ENCODE results near the gene OR2B6.
A peak's percentile ranks its signal among the peaks of the same experiment; 100 is the strongest.
"Not testable (repeated sequence)": the region's sequence is repeated elsewhere in the genome, so short reads cannot be mapped to it uniquely, and the experiment has no call there.

Gene OR2B6

DNA sequence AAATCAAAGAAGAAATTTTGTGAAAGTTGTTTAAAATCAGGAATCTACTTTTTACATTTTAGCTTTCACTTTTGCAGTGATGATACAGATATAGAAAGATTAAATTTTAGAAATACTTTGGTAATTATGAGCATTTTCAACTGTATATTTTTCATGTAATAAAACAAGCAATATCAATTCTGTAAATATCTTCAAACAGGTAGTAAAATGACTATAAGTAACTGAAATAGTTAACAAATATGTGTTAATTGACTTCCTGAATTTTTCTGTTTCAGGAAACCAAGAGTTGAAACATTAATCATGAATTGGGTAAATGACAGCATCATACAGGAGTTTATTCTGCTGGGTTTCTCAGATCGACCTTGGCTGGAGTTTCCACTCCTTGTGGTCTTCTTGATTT is at the start of gene OR2B6:
OR2B6 (plus strand) TSS at position 301 of the 400 bp plus-strand sequence; CDS start at position 301, 0 bp downstream.
- no peak for DNase-seq

DNA sequence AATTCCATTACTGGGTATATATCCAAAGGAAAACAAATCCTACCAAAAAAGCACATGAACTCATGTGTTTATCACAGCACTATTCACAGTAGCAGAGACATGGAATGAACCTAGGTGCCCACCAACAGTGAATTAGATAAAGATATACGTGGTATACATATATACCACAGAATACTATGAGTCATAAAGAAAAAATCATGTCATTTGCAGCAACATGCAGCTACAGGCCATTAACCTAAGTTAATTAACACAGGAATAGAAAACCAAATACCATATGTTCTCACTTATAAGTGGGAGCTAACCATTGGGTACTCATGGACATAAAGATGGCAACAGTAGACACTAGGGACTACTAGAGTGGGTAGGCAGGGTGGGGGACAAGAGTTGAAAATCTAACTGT is 49.0 kb upstream of the OR2B6 start:
- DNase-seq: no peak

DNA sequence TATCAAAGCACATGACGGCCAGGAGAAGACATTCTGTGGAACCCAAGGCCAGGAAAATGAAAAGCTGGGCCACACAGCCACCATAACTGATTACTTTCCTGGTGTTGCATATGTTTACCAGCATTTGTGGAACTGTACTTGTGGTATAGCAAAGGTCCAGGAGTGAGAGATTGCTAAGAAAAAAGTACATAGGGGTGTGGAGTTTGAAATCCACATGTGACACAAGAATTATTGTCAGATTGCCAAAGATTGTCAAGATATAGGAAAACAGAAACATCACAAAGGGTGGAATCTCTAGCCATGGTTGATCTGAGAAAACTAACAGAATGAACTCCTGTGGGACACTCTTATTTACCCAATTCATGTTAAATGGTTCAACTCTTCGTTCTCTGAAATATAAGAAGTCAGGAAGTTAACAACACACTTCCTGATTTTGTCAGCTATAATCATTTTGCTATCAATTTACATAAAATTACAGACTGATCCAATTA is 45.0 kb upstream of the OR2B6 start, which contains the start of gene OR2B2:
OR2B2 (minus strand) TSS at position 441 of the 491 bp plus-strand sequence; CDS start at position 364, 77 bp downstream.
- DNase-seq: no peak

DNA sequence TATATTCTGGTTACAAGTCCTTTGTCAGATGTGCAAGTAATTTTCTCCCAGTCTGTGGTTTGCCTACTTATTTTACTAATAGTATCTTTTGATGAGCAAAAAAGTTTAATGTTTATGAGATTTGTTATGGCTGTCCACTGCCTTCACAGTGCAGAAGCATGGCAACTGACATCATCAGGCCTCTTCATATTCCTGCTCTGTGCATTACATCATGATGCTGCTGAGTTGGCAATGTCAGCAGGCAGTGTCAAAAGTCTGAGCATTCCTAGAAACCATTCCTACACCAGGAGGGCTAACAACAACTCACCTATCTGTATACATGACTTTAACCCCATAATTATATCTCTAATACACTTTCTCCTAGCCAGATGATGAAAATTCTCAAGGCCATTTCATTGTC is 34.1 kb upstream of the OR2B6 start:
- DNase-seq: no peak

DNA sequence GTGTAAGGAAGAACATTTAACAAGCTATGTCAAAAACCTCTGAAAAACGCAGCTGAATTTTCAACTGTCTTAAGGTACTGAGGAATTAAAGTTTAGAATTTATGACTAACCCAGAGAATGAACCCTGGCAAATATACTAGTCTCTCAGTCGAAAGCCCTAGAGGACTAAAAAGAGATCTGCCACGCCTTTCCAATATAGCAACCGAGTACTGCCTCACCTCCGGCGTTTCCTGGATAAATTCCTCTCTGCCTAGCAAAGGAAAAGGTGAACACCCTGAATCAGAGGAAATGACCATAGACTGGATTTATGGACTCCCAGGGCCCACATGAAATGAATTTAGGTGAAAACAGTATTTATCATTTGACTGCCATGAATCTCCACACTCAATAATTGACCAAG is 32.9 kb upstream of the OR2B6 start:
- DNase-seq: no peak

DNA sequence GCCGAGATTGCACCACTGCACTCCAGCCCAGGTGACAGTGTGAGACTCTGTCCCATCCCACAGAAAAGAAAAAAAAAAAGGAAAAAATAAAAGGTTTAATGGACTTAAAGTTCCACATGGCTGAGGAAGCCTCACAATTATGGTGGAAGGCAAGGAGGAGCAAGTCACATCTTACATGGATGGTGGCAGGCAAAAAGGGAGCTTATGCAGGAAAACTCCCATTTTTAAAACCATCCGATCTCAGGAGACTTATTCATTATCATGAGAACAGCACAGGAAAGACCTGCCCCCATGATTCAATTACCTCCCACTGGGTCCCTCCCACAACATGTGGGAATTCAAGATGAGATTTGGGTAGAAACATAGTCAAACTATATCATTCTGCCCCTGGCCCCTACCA is 29.0 kb upstream of the OR2B6 start:
- DNase-seq: not testable (repeated sequence)

DNA sequence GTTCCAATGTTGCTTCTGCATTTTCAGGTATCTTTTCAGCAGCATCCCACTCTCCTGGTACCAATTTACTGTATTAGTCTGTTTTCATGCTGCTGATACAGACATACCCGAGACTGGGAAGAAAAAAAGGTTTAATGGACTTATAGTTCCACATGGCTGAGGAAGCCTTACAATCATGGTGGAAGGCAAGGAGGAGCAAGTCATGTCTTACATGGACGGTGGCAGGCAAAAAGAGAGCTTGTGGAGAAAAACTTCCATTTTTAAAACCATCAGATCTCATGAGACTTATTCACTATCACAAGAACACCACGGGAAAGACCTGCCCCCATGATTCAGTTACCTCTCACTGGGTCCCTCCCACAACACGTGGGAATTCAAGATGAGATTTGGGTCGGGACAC is 27.1 kb upstream of the OR2B6 start:
- DNase-seq: not testable (repeated sequence)

DNA sequence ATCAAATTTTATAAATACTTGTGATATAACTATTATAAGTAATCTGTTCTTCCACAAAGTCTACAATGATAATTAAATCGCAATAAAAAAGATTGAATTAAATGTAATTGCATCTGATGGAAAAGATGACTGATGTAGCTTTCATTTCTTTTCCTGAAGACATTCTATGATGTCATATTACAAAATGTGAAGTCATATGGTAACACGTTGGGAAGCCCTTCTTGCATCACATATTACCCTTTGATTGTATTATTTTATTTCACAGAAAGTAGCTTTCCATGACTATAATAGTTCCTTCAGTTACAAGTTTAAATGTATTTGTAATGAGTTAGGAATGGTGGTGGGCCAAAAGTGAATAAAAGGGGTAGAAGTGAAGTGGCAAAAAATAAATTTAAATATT is 25.8 kb upstream of the OR2B6 start:
- DNase-seq: no peak

DNA sequence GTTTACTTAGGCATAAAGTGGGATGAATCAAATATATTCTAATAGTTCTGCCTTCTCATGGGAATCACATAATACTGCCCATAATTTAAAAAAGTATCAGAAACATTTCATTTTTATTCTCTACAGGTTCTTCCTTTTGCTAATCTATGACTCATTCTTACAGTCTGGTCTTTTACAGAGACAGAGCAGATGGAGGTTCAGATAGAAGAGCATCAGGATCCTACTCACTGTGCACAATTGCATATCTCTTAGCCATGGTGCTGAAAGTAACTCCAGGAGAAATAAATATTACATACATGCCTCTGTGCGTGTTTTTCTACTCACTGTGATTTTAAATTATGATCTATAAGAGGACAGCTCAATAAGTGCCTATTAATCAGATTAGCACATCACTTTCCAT is 16.3 kb upstream of the OR2B6 start:
- no peak for DNase-seq

DNA sequence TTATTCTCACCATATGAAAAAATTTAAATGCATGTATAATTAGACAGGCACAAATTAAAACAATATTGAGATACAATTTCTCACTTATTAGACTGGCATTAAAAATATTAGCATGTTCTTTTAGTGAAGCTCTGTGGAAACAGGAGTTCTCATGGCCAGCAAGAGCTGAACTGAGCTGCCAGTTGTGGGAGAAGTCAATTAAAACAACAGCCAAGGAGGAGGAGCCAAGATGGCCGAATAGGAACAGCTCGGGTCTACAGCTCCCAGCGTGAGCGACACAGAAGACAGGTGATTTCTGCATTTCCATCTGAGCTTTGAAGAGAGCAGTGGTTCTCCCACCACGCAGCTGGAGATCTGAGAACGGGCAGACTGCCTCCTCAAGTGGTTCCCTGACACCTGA is 14.0 kb upstream of the OR2B6 start:
- DNase-seq: peak; percentile 5

DNA sequence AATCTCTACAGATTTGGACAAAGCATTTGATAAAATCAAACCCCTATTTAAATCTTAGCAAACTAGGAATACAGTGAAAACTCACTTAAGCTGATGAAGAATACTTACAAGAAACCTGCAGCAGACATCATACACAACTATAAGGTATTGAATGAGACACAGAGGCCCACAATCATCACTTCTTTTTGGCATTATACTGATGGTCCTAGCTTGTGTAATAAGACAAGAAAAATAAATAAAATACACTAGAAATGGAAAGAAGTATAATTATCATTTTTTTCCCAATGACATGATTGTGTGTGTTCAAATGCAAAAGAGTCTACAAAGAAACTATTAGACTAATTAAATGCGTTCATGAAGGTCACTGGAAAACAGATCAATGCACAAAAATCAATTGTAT is 8.8 kb upstream of the OR2B6 start:
- no peak for DNase-seq

DNA sequence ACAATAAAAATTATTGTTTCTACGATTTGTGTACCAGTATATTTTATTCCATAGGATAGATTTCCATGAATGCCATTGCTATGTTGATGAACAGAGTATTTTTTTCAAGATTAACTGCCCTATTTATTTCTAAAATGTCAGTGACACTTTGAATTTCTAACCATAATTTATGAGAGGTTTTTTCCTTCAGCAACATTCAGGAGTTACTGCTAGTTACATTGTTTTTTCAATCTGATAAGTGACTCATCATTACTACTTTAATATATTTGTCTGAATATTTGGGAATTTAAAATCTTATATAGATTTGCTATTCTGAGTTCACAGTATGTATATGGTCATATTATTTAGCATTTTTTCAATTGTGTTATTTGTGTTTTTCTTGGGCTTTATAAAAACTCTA is 6.0 kb upstream of the OR2B6 start:
- no peak for DNase-seq

DNA sequence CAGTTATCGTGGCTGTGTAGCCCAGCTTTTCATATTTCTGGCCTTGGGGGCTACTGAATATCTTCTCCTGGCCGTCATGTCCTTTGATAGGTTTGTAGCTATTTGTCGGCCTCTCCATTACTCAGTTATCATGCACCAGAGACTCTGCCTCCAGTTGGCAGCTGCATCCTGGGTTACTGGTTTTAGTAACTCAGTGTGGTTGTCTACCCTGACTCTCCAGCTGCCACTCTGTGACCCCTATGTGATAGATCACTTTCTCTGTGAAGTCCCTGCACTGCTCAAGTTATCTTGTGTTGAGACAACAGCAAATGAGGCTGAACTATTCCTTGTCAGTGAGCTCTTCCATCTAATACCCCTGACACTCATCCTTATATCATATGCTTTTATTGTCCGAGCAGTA is 475 bp downstream of the OR2B6 start:
- DNase-seq: no peak

DNA sequence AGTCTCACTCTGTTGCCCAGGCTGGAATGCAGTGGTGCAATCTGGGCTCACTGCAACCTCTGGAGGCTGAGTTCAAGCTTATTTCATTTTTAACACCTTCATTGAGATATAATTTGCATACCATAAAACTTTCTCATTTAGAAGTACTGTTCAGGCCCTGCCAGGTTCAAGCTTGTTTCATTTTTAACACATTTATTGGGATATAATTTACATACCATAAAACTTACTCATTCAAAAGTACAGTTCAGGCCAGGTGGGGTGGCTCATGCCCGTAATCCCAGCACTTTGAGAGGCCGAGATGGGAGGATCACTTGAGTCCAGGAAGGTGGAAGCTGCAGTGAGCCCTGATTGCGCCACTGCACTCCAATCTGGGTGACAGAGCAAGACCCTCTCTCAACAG is 5.5 kb downstream of the OR2B6 start:
- no peak for DNase-seq

DNA sequence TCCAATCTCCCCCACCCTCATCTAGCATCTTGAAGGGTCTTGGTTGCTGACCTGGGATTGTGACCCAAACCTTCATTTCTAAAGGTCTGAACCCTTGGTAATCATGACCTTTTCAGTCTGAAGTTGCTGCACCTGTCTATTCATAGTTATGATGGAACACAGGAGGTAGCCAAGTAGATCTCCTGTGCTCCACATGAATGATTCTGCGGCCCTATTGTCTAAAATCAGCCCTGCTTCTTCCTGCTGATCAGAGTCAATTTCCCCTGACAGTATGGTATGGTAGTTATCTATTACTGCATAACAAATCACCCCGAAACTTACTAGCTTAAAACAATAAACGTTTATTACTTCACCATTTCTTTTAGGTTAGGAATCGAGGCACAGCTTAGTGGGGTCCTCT is 9.0 kb downstream of the OR2B6 start:
- no peak for DNase-seq

DNA sequence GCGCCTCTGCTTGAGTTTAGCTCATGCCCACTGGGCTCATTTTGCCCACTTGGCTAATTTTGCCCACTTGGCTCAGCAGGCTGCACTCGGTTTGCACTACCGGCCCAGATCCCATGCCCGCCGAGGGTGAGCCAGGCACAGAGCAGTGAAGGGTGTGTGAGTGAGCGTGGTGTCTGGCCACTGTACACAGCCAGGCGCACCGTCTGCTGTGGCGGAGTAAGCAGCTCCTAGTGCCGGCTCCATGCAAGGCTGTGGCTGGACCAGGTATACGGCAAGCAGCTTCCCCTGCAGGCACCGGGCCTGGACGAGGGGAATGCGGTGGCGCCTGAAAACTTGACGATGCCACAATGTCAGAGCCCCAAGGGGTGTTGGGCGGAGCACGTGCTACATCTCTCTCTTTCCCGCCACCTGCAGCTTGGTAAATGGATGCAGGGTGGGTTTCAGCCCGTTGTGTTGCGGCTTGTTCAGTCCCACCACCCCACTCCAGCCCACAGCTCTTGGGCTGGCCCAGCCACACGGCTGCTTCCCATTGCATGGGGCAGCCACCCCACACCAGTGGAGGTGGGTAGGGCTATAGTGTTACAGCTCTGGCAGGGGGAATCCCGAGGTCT is 9.9 kb downstream of the OR2B6 start:
- DNase-seq: no peak

DNA sequence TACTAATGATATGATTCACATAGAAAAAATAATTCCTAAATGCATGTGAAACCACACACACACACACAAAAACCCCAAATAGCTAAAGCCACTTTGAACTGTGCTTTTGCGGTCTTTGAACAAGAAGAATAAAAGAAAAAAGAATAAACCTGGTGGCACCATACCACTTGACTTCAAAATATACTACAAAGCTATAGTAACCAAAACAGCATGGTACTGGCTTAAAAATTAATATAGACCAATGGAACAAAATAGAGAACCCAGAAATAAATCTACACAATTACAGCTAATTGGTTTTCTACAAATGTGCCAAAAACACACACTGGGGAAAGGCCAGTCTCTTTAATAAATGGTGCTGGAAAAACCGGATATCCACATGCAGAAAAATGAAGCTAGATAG is 13.4 kb downstream of the OR2B6 start:
- DNase-seq: no peak

DNA sequence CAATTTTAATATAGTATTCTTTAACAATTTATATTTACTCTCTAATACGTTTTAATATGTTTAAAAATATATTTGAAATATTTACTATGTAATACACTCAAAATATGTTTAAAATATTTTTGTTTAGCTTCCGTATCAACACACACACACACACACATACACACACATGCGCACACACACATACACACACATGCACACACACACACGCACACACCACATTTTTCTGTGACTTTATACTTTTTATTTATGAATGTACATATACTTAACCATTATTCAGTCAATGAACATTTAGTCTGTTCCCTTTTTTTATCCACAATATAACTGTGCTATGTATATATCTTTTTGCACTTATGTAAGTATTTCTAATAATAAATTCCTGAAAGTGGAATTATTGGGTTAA is 15.7 kb downstream of the OR2B6 start:
- DNase-seq: no peak

DNA sequence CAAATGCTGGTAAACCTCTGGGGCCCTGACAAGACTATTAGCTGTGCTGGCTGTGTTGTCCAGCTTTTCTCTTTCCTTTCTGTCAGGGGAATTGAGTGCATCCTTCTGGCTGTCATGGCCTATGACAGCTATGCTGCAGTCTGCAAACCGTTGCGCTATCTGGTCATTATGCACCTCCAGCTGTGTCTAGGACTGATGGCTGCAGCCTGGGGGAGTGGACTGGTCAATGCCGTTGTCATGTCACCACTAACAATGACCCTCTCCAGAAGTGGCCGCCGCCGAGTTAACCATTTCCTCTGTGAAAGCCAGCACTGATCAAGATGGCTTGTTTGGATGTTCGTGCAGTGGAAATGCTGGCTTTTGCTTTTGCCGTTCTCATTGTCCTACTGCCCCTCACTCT is 20.3 kb downstream of the OR2B6 start:
- peak; percentile 75 for DNase-seq

DNA sequence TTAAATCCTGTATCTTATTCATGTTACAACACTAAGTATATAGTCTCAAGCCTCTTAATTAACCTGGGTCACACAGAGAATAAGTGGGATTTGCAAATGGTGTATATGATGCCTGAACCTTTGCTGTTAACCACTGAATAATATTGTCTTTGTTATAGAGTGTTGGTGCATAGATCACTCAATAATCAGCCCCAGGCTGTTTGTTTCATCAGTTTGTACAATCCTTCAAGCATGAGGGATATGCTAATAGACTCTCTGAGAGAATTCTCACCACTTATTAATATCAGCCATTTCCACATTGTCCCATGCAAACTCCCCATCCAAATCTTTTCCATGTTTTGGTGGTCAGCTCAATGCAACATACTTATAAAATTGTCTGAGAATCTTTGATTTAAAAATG is 21.7 kb downstream of the OR2B6 start:
- no peak for DNase-seq

DNA sequence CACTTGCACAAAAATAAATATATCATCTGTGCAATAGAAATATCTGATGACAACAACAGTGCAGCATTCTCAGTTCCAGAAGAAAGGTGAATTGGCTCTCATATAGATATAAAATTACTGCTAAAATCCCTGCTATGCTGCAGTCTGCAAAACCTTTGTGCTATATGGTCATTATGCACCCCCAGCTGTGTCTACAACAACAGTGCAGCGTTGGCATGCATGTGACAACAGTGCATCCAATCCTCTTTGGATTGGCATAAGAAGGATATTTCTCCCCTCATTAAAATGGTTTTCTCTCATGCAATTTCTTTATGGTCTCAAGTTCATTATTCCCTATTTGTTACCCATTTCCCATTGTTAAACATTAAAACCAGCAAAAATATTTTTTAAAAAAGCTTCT is 23.1 kb downstream of the OR2B6 start:
- peak; percentile 42 for DNase-seq

DNA sequence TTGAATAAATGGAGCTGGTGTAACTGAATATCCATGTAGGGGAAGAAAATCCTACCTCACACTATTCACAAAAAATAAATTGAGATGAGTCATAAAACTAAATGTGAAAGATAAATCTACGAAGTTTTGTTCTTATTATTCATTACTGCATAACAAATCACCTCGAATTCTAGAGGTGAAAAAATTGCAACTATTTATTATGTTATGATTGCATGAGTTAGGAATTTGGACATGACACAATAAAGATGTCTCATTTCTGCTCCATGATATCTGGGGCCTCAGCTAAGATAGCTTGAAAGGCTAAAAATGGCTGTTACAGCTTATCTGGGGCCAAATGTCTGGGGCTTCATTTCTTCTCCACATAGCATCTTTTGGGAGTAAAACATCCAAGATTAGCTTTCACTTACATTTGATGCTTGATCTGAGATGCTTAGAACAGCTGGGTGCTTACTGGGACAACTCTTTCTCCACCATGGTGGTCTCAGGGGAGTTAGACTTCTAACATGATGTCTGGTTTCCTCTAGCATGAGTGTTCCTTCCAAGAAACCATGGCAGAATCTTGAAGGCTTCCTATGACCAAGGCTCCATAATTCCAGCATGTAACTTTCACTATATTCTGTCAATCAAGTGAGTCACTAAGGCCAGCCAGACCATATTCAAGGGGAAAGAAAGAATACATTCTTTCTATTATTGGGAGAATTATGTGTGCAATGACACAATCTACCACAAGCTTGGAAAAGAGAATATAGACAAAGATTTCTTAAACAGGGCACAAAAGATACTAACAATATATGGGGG is 30.1 kb downstream of the OR2B6 start:
- no peak for DNase-seq

DNA sequence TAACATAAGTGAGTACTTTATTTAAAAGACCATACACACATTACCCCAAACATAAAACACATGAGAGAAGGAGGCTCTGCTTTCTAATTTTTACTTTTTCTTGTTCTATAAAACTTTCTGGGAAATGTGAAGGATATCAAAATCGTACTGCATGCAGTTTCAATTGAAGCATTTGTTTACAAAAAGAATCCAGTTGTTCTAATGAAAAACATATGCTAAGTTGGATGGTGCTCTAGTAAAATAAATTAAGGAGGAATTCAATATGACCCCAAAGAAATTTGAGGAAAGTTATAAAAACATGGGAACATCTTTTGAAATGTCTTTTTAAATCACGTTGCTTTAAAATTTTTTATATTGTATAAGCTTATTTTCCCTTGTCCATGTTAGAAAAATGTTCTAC is 37.6 kb downstream of the OR2B6 start:
- DNase-seq: no peak

DNA sequence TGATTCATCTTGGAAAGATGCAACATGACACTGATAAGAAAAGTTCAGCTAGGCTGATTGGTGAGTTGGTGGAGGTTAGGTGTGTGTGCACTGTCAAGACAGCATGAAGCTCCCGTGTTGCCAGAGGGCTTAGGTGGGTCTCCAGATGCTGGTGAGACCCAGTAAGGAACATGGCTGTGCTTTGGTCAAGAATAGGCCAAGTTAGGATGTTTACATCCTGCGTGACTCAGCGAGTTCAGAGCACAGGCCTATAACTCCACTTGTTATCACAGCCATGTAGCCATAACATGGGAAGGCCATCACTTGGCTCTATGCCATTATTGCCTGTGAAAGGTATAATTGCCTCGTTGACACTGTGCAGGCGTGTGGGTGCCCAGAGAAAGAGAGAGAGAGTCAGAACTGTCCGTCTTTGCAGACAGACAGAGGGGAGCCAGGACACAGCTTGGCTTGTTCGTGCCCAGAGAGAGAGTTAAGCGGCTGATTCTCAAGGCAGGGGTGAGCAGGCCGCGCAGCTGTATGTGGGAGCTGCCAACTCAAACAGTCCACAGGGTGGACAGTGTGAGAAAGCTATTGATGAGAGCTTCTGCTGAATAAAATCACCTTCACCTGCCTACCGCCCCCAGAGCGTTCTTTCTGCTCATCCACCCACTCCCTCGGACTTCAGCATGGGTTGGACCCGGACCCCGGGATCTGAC is 43.5 kb downstream of the OR2B6 start:
- peak; percentile 53 for DNase-seq
